GM19397 (cell line): Measurements from ENCODE around the gene HOXD8.

Experiments
- ATAC-seq: cut with Tn5 transposase; IDR thresholded peaks from one replicate; pipeline ENCODE4 v1.9.1; 2021; ENCODE audit warnings: mild to moderate bottlenecking, moderate library complexity; ENCODE audit not compliant: unreplicated experiment

HOXD8 gene

DNA sequence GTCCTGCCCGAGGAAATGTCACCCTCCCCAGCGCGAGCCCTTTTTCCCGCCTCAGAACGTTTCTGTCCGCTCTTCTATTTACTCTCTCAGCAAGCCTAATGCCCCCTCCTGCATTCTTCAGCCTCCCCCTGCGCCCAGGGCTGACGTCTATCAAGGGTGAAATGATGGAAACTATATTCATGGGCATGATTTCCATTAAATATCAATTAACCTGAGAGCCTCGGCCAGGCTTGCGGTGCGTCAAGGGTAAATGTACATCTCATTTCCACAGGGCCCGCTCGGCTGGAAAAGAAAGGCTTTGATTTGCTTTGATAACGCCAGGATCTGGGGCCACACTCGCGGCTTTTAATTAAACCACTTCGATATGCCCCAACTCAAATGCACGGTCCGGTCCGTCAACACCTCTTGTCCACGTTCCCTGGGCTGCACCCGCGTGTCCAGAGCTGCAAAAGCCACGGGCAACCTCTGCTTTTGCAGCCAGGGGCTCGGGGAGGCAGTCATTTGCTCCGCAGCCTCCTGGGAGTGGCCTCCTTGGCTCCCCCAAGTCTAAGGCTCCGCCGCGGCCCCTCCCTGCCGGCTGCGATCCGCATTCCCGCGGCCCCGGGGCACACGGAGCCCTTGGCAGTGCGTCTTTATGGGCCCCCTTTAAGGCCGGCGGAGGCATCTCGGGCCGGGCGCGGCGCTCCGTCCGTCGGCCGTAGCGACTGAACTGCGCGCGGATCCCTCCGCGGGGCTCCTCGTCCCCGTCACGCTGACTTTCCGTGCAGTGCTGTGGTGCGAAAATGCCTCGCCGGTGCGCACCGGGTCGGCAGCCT is at the start of gene HOXD8:
Gene HOXD8, plus strand, starts transcription at position 724 of the 815 bp plus-strand sequence. CDS start 662 bp downstream, outside the sequence.
- no peak for ATAC-seq

DNA sequence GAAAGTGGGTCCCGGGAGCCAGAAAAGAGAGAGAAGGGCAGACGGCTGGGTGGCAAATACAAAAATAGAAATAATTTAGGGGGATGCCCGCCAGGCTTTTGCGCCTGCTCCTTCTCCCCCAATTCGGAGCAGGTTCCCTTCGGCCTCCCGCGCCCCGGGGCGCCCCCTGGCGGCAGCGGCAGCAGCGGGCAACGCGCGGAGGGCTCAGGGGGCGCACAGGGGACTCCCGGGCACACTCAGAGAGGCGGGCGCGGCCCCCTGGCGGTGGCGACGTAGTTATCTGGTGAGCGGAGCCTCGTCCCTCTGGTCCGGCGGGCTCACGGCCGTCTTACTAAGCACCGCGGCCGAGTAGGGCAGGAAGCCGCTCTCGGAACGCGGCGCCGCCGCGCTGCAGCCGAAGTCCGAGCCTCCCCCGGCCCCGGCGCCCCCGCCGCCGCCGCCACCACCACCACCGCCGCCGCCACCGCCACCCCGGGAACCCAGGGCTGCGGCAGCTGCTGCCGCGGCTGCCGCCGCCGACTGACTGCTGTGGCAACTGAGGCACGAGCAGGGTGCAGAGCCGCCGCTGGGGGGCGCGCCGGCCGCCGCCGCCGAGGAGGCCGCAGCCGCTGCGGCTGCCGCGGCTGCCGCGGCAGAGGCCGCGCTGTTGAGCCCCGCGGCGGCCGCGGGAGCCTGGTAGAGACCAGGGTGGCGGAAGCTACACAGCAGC is 49.5 kb upstream of the HOXD8 start:
- ATAC-seq = no peak

DNA sequence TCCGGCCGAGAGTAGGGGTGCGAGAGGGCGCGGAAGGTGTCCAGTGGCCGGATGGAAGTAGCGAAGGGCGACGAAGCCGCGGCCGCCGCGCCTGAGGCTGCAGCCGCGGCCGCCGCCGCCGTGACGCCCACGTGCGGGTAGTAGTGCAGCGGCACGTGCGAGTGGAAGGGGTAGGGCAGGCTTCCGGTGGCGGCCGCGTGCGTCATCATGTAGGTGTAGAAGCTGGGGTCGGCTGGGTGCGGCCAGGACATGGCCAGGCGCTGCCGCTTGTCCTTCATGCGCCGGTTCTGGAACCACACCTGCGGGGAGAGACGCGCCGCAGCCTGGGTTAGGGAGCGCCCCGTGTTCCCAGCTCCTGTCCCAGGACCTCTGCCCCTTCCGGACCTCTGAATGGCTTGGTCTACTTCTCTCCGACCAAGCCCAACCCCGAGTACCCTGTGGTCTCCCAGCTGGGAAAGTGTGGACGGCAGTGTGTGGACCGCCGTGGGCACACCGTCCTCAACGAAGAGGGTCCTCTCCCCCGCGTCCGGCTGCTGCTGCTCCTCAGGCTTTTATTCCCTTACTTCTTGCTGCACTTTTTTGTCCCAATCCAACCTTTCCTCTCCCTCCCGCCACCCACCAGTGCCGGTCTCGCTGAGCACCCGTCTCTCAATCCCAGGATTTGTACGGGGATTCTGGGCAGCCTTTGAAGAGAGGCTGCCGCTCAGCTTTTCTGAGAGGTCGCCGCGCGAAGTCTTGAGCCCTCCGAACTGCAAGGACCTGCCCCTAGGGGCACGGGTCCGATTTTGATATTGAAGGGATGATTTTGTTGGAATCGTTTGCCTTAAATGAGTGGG is 48.7 kb upstream of the HOXD8 start:
- ATAC-seq = no peak

DNA sequence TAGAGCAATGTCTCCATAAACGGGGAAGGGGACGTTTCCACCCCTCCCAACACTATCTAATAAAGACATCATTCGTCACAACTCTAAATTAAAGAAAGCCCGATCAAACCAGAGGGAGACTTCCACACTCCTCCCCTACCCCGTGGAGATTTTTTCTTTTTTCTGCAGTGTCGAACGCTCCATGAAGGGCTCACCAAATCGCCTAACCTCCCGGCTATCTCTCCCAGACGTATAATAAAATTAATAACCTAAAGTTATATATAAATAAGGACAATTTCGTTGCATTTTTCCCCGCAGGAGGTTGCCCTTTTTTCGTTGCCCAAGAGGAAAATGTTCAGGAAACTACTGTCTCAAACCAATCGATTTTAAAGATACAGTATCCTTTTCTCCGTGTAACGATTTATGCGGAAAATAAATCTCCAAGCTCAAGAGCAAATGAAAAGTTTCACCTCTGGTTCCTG is 48.1 kb upstream of the HOXD8 start:
- no peak for ATAC-seq

DNA sequence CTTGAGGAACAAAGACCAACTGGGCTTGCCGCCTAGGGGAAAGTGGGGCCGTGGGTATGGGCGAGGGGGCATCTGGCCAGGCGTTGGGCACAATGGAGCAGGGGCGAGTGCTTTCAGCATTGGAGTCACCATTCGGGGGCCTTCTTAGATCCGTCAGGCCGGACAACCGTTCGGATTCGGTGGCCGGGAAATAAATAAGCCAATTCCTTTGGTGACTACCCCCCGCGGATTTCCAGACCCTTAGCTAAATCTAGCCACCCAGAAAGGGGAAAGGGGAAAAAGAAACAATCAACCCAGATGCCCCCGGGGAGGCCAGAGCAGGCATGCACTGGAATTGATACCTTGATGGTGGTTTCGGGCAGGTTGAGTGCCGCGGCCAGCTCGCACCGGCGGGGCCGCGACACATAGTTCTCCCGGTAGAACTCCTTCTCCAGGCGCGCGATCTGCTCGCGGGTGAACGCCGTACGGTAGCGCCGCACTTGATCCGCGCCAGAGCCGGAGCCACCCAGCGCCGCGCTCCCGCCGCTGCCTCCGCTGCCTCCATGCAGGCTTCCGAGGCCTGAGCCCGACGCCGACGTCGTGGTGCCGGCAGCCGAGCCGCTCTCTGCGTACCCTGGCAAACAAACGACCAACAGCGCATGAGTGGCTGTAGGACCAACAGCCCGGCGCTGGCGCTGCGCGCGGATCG is 47.5 kb upstream of the HOXD8 start:
- no peak for ATAC-seq

DNA sequence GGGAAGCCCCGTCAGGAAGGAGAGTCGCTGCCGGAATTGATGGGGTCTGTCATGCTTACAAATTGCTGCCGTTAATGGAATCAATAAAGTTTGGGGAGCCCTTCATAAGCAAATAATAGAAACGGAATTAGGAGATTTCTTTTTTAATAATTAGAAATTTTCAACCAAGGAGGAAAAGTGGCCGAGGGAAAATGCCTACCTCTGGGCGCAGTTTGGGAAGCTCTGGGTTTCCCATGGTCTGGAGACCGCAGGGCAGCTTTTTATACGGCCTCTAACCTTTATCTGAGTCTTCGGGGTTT is 47.0 kb upstream of the HOXD8 start:
- ATAC-seq = no peak

DNA sequence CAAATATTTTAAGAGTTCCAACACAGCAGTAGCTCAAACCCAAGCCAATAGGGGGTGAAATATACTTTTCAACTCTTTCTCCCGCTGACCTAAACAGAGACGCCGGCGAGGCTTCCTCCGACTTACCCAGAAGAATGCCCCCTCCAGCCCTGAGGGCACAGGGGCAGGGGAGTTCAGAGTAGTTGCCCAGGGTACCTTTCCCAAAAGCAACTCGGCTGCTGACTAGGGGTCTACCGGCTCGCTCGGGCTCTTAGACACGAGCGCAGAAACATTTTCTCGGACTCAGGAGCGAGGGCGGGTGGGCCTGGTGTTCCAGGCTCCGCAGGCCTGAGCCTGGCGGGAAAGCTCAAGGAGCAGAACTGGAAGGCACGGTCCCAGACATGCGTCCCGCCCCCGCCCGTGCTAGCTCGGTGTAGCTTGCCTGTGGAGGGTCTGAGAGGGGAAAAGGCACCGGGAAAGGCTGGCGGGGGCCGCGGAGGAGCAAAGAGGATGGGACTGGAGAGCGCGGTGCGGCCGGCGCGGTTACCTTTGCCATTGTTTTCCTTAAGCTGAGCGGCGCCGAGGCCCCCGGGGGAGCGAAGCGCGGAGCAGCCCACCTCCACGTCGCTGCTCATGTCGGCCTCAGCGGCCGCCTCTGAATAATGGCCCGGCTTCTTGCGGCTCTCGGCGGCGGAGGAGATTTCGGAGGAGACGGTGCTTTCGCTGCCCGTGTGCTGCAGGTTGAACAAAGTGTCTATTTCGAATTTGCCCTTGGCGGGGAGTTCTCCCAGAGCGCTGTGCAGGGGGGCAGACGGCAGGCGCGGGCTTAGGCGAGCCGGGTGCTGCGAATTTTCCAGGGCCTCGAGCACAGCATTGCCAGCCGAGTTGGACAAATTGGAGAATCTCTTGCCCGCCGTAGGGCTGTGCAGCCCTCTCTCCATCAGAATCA is 46.4 kb upstream of the HOXD8 start:
- ATAC-seq = no peak

DNA sequence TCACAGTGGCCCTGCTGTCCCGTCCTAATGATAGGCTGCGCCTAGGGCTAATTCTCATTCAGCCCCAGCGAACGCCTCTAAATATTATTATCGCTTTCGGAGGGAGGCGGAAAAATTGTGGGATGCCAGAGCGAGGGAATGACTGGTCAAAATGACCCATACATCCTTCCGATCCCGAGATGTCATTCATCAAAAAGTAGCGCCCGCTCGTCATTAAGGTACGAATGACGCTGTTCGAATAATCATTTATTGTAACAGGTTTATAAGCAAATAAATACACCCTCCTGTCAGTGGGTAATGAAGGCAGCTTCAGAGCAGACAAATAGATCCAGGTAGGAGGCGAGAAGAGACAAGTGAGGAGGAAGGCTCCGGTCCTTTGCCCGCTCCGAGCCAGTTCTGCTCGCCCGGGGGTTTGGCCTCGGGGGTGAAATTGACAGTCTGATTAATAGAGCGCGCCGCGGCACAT is 45.7 kb upstream of the HOXD8 start, which contains the start of gene EVX2:
Gene EVX2, minus strand, starts transcription at position 167 of the 466 bp plus-strand sequence. CDS start 186 bp downstream, outside the sequence.
- no peak for ATAC-seq

DNA sequence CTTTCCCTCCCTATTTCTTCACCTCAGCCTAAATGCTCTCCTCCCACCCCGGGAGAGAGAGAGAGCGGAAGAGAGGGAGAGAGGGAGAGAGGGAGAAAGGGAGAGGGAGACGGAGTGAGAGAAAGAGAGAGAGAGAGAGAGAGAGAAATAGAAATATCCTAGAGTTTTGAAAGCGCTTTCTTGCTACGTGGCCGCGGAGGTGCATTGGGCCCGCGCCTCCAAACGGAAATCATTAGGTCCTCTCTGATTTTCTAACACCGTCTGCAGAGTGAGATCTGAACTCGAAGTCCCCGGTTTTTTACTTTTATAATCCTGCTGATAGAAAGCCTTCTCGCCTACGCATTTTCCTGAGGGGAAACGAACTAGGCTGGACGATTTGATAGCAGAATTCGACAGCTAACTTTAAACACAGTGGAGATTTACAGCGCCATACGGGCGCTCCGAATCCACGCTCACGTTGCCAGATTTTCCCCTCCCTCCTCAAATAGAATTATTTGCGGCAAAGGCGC is 44.8 kb upstream of the HOXD8 start:
- ATAC-seq = no peak

DNA sequence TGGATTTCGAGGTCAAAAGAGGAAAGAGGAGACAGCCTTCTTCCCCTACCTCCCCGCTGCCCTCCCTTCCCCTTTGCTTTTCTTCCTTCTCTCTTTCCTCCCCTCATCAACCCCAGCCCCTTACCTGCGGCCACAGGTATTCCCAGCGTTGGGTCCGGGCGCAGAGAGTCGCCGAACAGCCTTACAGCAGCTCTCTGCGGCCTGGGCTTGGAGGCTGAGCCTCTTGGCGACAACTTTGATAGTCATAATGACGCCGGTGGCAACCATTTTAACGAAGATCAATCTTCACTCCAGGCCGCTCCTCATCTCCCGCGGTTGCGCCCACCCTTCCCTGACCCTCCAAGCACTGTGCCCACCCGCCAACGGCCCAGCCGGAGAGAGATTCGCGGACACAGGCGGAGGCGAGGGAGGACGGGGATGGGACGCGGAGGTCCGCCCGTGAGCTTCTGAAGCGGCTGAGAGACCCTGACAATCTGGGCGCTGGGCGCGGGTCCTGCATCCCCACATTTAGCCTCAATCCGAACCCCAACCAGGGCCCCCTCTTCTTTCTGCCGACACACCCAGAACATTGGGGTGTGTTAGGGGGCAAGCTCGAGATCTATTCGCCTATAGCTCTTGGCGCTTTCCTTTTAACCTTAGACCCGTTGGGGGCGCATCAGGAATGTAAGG is 44.3 kb upstream of the HOXD8 start:
- no peak for ATAC-seq

DNA sequence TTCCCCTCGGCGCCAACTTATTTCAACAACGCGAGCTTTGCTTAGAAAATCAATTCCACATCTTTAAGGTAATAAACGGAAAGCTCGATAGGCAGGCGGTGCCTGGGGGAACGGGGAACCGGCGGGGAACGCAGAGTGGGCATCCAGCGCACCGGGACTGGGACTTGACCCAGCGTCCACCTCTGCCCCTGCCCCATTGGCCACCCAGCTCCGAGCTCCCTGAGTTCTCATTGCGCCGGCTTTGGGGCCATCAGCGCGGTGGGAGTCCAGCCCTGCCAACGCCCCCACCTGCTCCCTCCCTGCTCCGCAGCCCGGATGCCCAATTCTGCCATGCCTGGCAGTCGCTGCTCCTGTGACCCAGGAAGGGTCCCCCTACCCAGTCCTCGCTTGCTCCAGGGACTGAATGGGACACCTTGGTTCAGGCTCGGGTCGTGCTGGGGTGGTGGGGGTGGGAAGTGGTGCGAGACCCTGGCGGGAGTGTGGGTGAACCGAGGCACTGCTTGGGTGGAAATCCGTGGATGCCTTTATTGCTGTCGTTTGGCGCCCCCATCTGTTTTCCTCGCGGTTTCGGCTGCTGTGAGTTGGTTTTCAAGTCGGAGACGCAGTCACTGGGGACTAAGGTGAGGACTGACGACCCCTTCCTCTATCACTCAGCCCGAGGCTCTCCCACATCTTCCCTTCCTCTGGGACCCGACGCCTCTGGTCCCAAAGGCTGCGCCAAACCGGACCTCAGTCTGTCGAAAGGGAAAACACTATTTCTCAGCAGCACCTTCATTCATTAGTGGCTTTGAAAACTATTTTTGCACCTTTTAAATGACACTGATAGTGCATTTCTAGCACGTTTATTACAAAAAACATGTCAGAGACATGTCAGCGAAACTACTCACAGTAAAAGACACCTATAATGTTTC is 43.4 kb upstream of the HOXD8 start:
- no peak for ATAC-seq

DNA sequence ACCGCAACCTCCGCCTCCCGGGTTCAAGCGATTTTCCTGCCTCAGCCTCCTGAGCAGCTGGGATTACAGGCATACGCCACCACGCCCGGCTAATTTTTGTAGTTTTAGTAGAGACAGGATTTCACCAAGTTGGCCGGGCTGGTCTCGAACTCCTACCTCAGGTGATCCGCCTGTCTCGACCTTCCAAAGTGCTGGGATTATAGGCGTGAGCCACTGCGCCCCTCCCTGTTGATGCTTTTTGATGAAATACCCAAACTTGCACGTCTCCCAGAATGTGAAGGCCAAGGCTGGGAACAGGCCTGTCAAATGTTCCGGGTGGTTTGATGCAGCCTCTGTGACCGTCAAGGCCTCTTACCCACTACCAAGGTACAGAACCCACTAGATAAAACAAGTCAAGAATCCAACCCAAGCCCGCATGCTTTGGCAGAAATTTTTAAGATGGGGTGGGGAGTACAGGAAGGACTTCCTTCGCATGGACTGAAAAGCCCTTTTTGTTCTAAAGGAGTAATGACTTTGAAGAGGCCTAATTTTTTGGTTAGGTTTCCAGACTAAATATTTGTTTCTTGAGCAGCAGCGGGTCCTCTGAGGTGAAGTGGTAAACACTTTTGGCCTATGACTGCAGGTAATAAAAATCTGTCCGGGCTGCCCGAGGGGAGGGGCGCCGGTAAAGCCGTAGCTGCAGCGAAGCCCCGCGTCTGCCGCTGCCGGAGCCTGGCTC is 42.0 kb upstream of the HOXD8 start:
- no peak for ATAC-seq

DNA sequence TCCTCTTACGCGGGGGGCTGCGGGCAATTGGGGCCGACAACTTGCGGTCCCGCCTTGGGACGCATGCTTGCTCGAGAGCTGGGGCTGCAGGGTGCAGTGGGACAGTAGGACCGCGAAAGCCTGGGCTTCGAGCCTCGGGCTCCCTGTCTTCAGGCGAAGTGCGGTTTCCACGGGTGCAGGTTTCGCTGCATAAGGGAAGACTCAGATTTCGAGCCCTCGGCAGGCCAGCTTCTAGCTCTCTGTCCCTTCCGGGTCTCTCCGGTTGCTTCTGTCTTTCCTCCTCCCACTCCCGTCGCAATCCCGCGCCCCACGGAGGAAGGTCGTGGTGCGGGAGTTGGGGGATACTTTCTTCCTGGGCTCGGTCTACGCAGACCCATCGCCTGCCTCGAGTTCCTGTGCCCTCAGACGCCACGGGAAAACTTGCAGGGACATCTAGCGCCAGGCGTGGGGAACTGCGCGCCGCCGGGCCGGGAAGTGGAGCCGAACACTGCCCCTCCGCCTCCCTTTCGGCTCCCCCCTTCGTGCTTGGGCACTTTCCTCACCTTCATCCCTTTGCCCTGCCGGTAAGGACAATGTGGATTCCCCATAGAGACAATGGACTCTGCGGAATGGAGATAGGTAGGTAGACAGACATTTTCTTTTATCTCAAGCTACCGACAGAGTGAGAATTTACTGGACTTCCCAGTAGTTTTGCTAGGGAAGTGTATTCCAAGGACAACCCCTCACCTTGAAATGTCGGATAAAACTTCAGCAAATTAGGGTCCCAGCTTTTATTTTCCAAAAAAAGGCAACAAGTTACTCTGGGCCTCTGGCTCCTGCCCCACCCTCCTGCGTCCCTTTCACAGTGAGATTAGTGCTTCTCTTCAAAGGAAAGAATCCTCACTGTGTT is 41.2 kb upstream of the HOXD8 start:
- ATAC-seq = no peak

DNA sequence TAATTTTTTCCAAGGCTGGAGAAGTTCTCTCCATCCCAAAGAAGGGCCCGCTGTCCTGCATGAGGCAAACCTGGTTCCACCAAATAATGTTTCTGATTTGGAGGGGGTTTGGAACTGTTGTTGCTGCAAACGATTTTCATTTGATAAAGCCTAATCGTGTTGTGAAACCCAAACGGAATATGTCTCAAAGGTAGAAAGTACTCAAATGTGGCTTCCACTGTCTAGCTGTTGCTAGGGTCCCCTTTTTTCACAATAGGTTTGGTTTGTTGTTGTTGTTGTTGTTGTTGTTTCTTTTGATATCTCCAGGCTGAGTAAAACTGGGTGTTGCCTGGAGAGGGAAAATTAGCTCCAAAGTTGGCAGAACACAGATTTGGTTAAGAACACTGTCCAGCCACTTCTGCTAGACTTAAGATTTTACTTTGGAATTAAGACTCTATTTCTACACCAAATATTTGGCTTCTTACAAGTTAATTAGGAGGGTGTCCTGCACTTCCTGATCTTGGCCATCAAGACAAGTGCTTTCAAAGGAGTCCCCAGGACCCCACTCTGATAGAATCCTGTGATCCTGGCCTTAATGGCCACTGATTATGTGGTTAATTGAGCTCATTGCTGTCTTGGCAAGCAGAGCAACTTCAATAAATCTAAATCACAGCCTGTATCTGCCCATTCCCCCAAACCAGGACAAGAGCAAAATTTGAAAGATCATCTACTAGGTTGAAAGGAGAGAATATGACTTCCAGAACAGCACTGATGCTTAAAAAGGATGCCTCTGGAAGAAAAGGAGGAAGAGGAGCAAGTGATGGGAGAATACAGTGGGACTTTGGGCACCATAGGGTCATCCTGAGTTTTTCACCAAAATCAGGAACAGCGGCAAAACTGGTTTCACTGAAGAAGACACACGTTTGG is 40.3 kb upstream of the HOXD8 start:
- ATAC-seq = no peak

DNA sequence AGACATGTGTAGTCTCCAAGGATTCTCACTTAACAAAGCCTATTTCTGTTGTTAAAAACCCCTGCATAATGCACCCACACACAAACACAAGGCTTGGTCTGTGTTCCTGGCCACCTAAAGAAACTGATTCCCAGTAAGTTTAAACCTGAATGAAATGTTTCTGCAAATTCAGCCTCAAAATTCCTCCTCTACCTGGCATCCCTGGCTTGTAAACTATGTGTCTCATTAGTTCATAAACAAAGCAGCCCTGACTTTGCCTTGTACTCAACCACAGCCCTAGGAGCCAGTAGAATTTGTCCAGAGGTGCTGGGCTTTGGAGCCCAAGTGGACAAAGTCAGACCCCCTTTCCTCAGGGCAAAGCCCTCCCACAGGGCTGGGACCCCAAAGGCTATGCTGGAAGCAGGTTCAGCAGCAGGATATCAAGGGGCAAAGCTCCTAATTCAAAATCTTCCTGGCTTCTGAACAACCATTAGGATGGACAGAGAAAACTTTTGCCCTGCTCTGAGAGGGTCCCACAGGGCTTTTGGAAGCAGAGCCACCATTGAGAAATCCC is 39.6 kb upstream of the HOXD8 start:
- ATAC-seq = no peak
